Iris pigment epithelial cell (primary cell): Measurements from ENCODE around the gene ZNF140.
A peak's percentile ranks its signal among the peaks of the same experiment; 100 is the strongest.

Experiments
- DNase-seq: peaks from one replicate; pipeline ENCODE4 v3.0.0-alpha.2; 2011; ENCODE audit warnings: low read depth

The ZNF140 gene

GRCh38 chr12:133130038-133130807 lies 49.5 kb downstream of the ZNF140 start, which contains the start of the genes ZNF10 and ZNF891:
Gene ZNF10, plus strand, starts transcription at chr12:133130627. Its CDS starts 13,866 bp downstream, at chr12:133144493.
Gene ZNF891, minus strand, starts transcription at chr12:133130274. Its CDS starts 8,356 bp downstream, at chr12:133121918.
- peak; percentile 97 for DNase-seq

DNA sequence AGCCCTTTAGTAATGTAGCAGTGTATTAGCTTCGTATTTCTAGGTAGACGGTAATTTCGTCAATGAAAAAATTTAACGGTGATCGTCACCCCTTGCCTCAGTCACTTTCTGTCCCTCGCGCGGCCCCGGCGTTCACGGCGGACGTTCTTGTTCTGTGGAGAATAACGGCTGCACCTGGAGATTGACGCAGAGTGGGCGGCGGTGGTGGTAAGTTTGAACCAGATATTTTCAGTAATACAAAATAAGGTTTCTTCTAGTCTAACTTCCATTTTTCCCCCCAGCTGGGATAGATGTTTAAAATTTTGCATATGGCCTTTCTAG lies 50.0 kb downstream of the ZNF140 start:
- DNase-seq = no peak

DNA sequence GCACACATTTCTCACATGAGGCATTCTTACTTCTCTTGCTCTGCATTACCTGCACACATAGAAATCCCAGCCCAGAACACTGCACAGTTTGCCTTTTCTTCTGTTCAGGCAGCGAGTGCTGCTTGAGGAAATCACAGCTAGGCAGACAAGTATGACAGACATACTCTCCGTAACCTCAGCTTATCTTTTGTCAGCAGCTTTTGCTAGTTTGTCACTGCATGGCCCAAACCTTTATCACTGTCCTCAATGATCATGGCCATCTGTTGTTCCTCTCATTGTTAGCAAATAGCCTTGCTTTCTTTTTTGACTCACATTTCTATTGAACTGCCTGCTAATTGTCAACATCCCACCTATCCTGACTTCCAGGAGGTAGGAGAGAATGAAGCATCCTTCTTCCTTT lies 55.0 kb downstream of the ZNF140 start:
- no peak for DNase-seq

- no peak for DNase-seq
Observed at GRCh38 chr12:133145981-133146380, 65.3 kb downstream of the ZNF140 start.

- no peak for DNase-seq
Observed at GRCh38 chr12:133156125-133156690, 75.5 kb downstream of the ZNF140 start.
